CD4-positive, alpha-beta T cell (primary cell): ENCODE measurements around the gene NUP62. TPM values are rescaled to one million over a fixed set of nuclear protein-coding genes. Genes with fewer than 3 reads are reported as not detected.
A peak's percentile ranks its signal among the peaks of the same experiment; 100 is the strongest.

Experiments used
- ATAC-seq: fragments of 200-7000 bp; cut with Tn5 transposase; one replicate; pipeline ENCODE4 v1.10.0; 2022; ENCODE audit warnings: mild to moderate bottlenecking; ENCODE audit not compliant: poor library complexity
- CTCF ChIA-PET: fragments of 350-600 bp; sonication (Branson Sonifier 250); formaldehyde crosslinking; loops from one replicate; lab custom pipeline; 2021; ENCODE audit warnings: antibody characterized with exemption, inconsistent platforms; lab: Charles Lee
- POLR2A ChIA-PET: fragments of 350-600 bp; sonication (Branson Sonifier 250); formaldehyde crosslinking; loops from one replicate; lab custom pipeline; 2021; ENCODE audit warnings: antibody characterized with exemption, inconsistent platforms; lab: Charles Lee
- DNase-seq, 14 experiments: peaks; one replicate each; pipeline ENCODE4 v3.0.0-alpha.2; 2013 to 2020; ENCODE audit warnings: mixed read lengths in 2 of 14
- H3K27ac ChIP-seq, 2 donors: one replicate each; pipeline versions ENCODE4 v1.5.1 to v1.7.0; 2013; ENCODE audit warnings: low read length in 2 of 2, low read depth in 1 of 2, mild to moderate bottlenecking in 1 of 2
- H3K27me3 ChIP-seq, 2 experiments: 1 replicate in 1 of 2; 2 replicates in 1 of 2; pipeline versions ENCODE4 v1.6.1 to v1.7.0; 2013; ENCODE audit warnings: low read length in 2 of 2, control low read depth in 1 of 2, mild to moderate bottlenecking in 1 of 2, moderate library complexity in 1 of 2; ENCODE audit not compliant: insufficient read depth in 2 of 2, control insufficient read depth in 1 of 2
- H3K36me3 ChIP-seq: one replicate; pipeline ENCODE4 v1.6.1; 2013; ENCODE audit warnings: low read length, control low read depth; ENCODE audit not compliant: insufficient read depth
- H3K4me1 ChIP-seq: one replicate; pipeline ENCODE4 v1.6.1; 2013; ENCODE audit warnings: low read length, control low read depth; ENCODE audit not compliant: insufficient read depth
- H3K4me3 ChIP-seq: one replicate; pipeline ENCODE4 v1.5.1; 2013; ENCODE audit warnings: mild to moderate bottlenecking, low read length, moderate library complexity
- H3K9me3 ChIP-seq, 2 experiments: 1 replicate in 1 of 2; 2 replicates in 1 of 2; pipeline versions ENCODE4 v1.6.1 to v1.7.0; 2013; ENCODE audit warnings: low read length in 2 of 2, mild to moderate bottlenecking in 2 of 2, control low read depth in 1 of 2, moderate library complexity in 1 of 2; ENCODE audit not compliant: control insufficient read depth in 1 of 2, insufficient read depth in 1 of 2
- H3K27ac Mint-ChIP-seq: one replicate; pipeline ENCODE4 v1.8.0; 2020; ENCODE audit warnings: mixed read lengths
- H3K27me3 Mint-ChIP-seq: one replicate; pipeline ENCODE4 v1.8.0; 2021; ENCODE audit warnings: mixed read lengths
- H3K36me3 Mint-ChIP-seq: one replicate; pipeline ENCODE4 v1.8.0; 2021; ENCODE audit warnings: low read depth, mixed read lengths
- H3K4me1 Mint-ChIP-seq: one replicate; pipeline ENCODE4 v1.8.0; 2021; ENCODE audit warnings: low read depth, mixed read lengths
- H3K4me3 Mint-ChIP-seq: one replicate; pipeline ENCODE4 v1.8.0; 2020; ENCODE audit warnings: mild to moderate bottlenecking, mixed read lengths
- H3K9me3 Mint-ChIP-seq: one replicate; pipeline ENCODE4 v1.8.0; 2020; ENCODE audit warnings: mixed read lengths
- intact Hi-C, 2 experiments: fragments of 100-400 bp; cut with DNase I in 1 of 2; cut with micrococcal nuclease in 1 of 2; formaldehyde crosslinking; loops; one replicate each; pipeline versions ENCODE4 v1.15.1 to v1.9.0; 2023 to 2025; cut with DNase I, micrococcal nuclease
- total RNA-seq, 174 experiments: library from RNA in 2 of 174; stranded (reverse) in 2 of 174; gene quantifications; one replicate each; pipeline ENCODE4 v1.2.3 and lab custom pipeline; 2021 to 2026
- TF ChIP-seq, protein P1 (sequence below): fragments of 200-600 bp; IDR thresholded peaks from one replicate; pipeline ENCODE4 v1.8.0; 2022; ENCODE audit warnings: antibody characterized with exemption, mild to moderate bottlenecking

The NUP62 gene
- total RNA-seq, 2 experiments from 2014 or later, result 19.2 to 21.7 TPM

DNA sequence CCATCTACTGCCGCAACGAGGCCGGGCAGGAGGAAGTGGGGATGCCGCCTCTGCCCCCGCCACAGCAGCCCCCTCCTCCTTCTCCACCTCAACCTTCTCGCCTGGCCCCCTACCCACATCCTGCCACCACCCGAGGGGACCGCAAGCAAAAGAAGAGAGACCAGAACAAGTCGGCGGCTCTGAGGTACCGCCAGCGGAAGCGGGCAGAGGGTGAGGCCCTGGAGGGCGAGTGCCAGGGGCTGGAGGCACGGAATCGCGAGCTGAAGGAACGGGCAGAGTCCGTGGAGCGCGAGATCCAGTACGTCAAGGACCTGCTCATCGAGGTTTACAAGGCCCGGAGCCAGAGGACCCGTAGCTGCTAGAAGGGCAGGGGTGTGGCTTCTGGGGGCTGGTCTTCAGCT lies 3.4 kb upstream of the NUP62 start:
- peaks cover 49% of the 10 kb centered on the region for H3K4me1 Mint-ChIP-seq
- intact Hi-C loops, result loop anchor here (5.0 kb wide), 2 partner anchors 35 to 580 kb away; partner anchors contain the start of genes ASPDH (in 1 of the 2), IL4I1 (in 1 of the 2) and JOSD2 (in 1 of the 2)
- no peaks in the 10 kb centered on the region for H3K27me3 ChIP-seq
- H3K4me3 Mint-ChIP-seq, result peak overlapping the region; percentile 54
- H3K4me1 ChIP-seq, result peaks cover 55% of the 10 kb centered on the region
- H3K9me3 Mint-ChIP-seq, result no peaks in the 10 kb centered on the region
- ChIA-PET CTCF (no interaction called here), POLR2A (no interaction called here)
- peak overlapping the region; percentile 39 for H3K4me3 ChIP-seq
- TF ChIP-seq, protein P1, sequence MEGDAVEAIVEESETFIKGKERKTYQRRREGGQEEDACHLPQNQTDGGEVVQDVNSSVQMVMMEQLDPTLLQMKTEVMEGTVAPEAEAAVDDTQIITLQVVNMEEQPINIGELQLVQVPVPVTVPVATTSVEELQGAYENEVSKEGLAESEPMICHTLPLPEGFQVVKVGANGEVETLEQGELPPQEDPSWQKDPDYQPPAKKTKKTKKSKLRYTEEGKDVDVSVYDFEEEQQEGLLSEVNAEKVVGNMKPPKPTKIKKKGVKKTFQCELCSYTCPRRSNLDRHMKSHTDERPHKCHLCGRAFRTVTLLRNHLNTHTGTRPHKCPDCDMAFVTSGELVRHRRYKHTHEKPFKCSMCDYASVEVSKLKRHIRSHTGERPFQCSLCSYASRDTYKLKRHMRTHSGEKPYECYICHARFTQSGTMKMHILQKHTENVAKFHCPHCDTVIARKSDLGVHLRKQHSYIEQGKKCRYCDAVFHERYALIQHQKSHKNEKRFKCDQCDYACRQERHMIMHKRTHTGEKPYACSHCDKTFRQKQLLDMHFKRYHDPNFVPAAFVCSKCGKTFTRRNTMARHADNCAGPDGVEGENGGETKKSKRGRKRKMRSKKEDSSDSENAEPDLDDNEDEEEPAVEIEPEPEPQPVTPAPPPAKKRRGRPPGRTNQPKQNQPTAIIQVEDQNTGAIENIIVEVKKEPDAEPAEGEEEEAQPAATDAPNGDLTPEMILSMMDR, result no peak
- peaks cover under 1% of the 10 kb centered on the region for H3K36me3 ChIP-seq
- ATAC-seq, result no peak
- H3K9me3 ChIP-seq, result peaks cover 0 to 4% of the 10 kb centered on the region in 2 experiments
- H3K36me3 Mint-ChIP-seq, result peaks cover 19% of the 10 kb centered on the region
- peak in 13 of 14 experiments; percentile 14 to 78 (median 45) for DNase-seq
- peak overlapping the region in 1 of 2 donors; percentile 29 for H3K27ac ChIP-seq
- H3K27ac Mint-ChIP-seq, result no peak overlapping the region
- H3K27me3 Mint-ChIP-seq, result peaks cover 5% of the 10 kb centered on the region

DNA sequence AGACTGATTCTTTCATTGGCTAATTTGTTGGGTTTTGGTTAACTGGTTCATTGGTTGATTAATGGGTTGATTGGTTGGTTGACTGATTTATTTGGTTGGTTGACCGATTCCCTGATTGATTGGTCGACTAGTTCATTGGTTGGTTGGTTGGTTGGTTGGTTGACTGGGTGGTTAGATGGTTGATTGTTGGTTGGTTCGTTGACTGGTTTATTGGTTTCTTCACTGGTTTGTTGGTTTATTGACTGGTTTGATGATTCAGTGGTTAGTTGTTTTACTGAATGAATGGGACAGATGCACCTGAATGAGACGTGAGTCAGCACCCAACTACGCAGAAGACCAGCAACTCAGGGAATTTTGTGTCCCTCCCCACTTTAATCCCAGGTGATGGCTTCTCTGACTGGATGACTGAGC lies 2.7 kb upstream of the NUP62 start:
- Histone ChIP-seq H3K36me3 (peaks cover 7% of the 10 kb centered on the region), H3K4me1 (peaks cover 58% of the 10 kb centered on the region), H3K4me3 (no peak overlapping the region), H3K27ac (no peak overlapping the region), H3K9me3 (peaks cover 0 to 4% of the 10 kb centered on the region in 2 experiments), H3K27me3 (no peaks in the 10 kb centered on the region)
- H3K9me3 Mint-ChIP-seq, result no peaks in the 10 kb centered on the region
- intact Hi-C loops, result loop anchor here (5.0 kb wide), 2 partner anchors 35 to 580 kb away; partner anchors contain the start of genes ASPDH (in 1 of the 2), IL4I1 (in 1 of the 2) and JOSD2 (in 1 of the 2)
- H3K27ac Mint-ChIP-seq, result no peak overlapping the region
- ChIA-PET CTCF (no interaction called here), POLR2A (no interaction called here)
- H3K4me3 Mint-ChIP-seq, result peak overlapping the region; percentile 8
- peaks cover 56% of the 10 kb centered on the region for H3K4me1 Mint-ChIP-seq
- TF ChIP-seq, protein P1, result no peak
- no peak for DNase-seq
- ATAC-seq, result no peak
- peaks cover 5% of the 10 kb centered on the region for H3K27me3 Mint-ChIP-seq
- H3K36me3 Mint-ChIP-seq, result peaks cover 26% of the 10 kb centered on the region

- H3K27me3 Mint-ChIP-seq, result peaks cover 5% of the 10 kb centered on the region
- ATAC-seq (no peak), DNase-seq (no peak)
- Histone ChIP-seq H3K4me3 (no peak overlapping the region), H3K36me3 (peaks cover 12% of the 10 kb centered on the region), H3K27me3 (no peaks in the 10 kb centered on the region), H3K9me3 (peaks cover 0 to 4% of the 10 kb centered on the region in 2 experiments), H3K4me1 (peaks cover 64% of the 10 kb centered on the region), H3K27ac (no peak overlapping the region)
- H3K27ac Mint-ChIP-seq, result peak overlapping the region; percentile 10
- intact Hi-C loops, result loop anchor here (5.0 kb wide), 2 partner anchors 34 to 581 kb away; partner anchors contain the start of genes ASPDH (in 1 of the 2), IL4I1 (in 1 of the 2) and JOSD2 (in 1 of the 2)
- no peaks in the 10 kb centered on the region for H3K9me3 Mint-ChIP-seq
- H3K36me3 Mint-ChIP-seq, result peaks cover 29% of the 10 kb centered on the region
- TF ChIP-seq, protein P1, result no peak
- POLR2A ChIA-PET, result no interaction called here
- H3K4me1 Mint-ChIP-seq, result peaks cover 60% of the 10 kb centered on the region
- CTCF ChIA-PET, result no interaction called here
- peak overlapping the region; percentile 26 for H3K4me3 Mint-ChIP-seq
These were observed 2.2 kb upstream of the NUP62 start for GRCh38 chr19:49931293-49932040.
